Thyroid gland (tissue), 4 donors: Measurements from ENCODE around the gene ZKSCAN7. TPM values are rescaled to one million over a fixed set of nuclear protein-coding genes. Genes with fewer than 3 reads are reported as not detected.

Source experiments
- DNase-seq, 2 donors: peaks; one replicate each; pipeline ENCODE4 v3.0.0-alpha.2; 2019
- H3K27ac ChIP-seq, 3 donors: fragments of 200-600 bp; sonication (generic); 1 replicate in 2 of 3; 2 replicates in 1 of 3; pipeline ENCODE4 v1.5.1; 2016 to 2019; ENCODE audit warnings: mild to moderate bottlenecking in 1 of 3, moderate library complexity in 1 of 3
- H3K27me3 ChIP-seq: fragments of 200-600 bp; sonication (generic); one replicate; pipeline ENCODE4 v1.5.1; 2019
- H3K36me3 ChIP-seq, 2 donors: fragments of 200-600 bp; sonication (generic); one replicate each; pipeline ENCODE4 v1.5.1; 2016 to 2019
- H3K4me1 ChIP-seq, 2 donors: fragments of 200-600 bp; sonication (generic); one replicate each; pipeline ENCODE4 v1.5.1; 2017 to 2019
- H3K4me3 ChIP-seq, 3 donors: fragments of 200-600 bp; sonication (generic); replicated peaks in 1 of 3; 1 replicate in 2 of 3; 2 replicates in 1 of 3; pipeline ENCODE4 v1.5.1; 2016; ENCODE audit warnings: mild to moderate bottlenecking in 1 of 3
- H3K9me3 ChIP-seq: fragments of 200-600 bp; sonication (generic); one replicate; pipeline ENCODE4 v1.5.1; 2017
- CTCF ChIP-seq, 6 experiments: fragments of 200-600 bp in 3 of 6; fragments of 450-650 bp in 3 of 6; sonication (generic) in 3 of 6; IDR thresholded peaks; one replicate each; pipeline ENCODE4 v1.5.1; 2016 to 2019; ENCODE audit warnings: antibody characterized with exemption in 6 of 6, mild to moderate bottlenecking in 2 of 6, inconsistent platforms in 1 of 6, moderate library complexity in 1 of 6
- POLR2A ChIP-seq, 2 donors: fragments of 450-650 bp; IDR thresholded peaks; one replicate each; pipeline ENCODE4 v1.6.1; 2017; ENCODE audit warnings: antibody characterized with exemption in 2 of 2, mild to moderate bottlenecking in 2 of 2, moderate library complexity in 1 of 2
- WGBS, 2 donors: methylation state at CpG; one replicate each; pipeline ENCODE4 v1.1.5; 2017; 5-methylcytosine and 5-hydroxymethylcytosine counted together
- intact Hi-C: fragments of 100-400 bp; cut with DNase I; formaldehyde crosslinking; loops from one replicate; pipeline ENCODE4 v1.15.1; 2023
- total RNA-seq, 4 donors: library from RNA; depleted of rRNA; stranded (reverse); fragments of >200 nt; gene quantifications; one replicate each; pipeline ENCODE4 v1.2.3, GENCODE V29; 2016

The ZKSCAN7 gene
- total RNA-seq, result 10 to 100 TPM in 2 of 4 donors, 1 to 10 TPM in 2; 6.1 to 12.0 (median 10.0) TPM

- WGBS, 2 donors, result 5 to 24% methylated on average over 12 to 45 of the region's 68 CpGs
- intact Hi-C loops, result no loop called here
- TF ChIP-seq CTCF (IDR thresholded peaks at IDR 0.05) (peak in 1 of 6 experiments; percentile 16), POLR2A (IDR thresholded peaks at IDR 0.05) (peak in 1 of 2 donors; percentile 40)
Observed at GRCh38 chr3:44554626-44555592, at the start of gene ZKSCAN7. Gene ZKSCAN7 (plus strand): TSS chr3:44555193. CDS start chr3:44557048, 1,855 bp downstream.

GRCh38 chr3:44506556-44506955 lies 48.4 kb upstream of the ZKSCAN7 start:
- H3K36me3 ChIP-seq, result no peaks in the 10 kb centered on the region
- no peak overlapping the region for H3K27ac ChIP-seq
- intact Hi-C loops, result no loop called here
- no peak for DNase-seq
- TF ChIP-seq CTCF (IDR thresholded peaks at IDR 0.05) (no peak), POLR2A (IDR thresholded peaks at IDR 0.05) (no peak)
- WGBS, 2 donors, result 92 to 93% methylated on average over 3 of the region's 3 CpGs
- H3K27me3 ChIP-seq, result no peaks in the 10 kb centered on the region
- H3K9me3 ChIP-seq, result no peaks in the 10 kb centered on the region
- H3K4me3 ChIP-seq, result no peak overlapping the region
- peaks cover 4 to 9% of the 10 kb centered on the region in 2 donors for H3K4me1 ChIP-seq

More at GRCh38 chr3:44554626-44555592, at the start of gene ZKSCAN7:
- DNase-seq, result peak; percentile 62 to 68
- H3K27me3 ChIP-seq, result no peaks in the 10 kb centered on the region
- no peaks in the 10 kb centered on the region for H3K9me3 ChIP-seq
- H3K27ac ChIP-seq, result peak within 1 kb of the TSS in 2 of 3 donors; percentile 40 to 53
- H3K4me1 ChIP-seq, result peaks cover 7 to 10% of the 10 kb centered on the region in 2 donors
- peak within 1 kb of the TSS; percentile 21 to 60 (median 41) for H3K4me3 ChIP-seq
- peaks cover 0 to 3% of the 10 kb centered on the region in 2 donors for H3K36me3 ChIP-seq

- intact Hi-C loops, result no loop called here
- H3K4me3 ChIP-seq, result no peak overlapping the region
- no peaks in the 10 kb centered on the region for H3K27me3 ChIP-seq
- no peaks in the 10 kb centered on the region for H3K36me3 ChIP-seq
- DNase-seq, result no peak
- 94% methylated on average over 5 of the region's 5 CpGs for WGBS, 2 donors
- H3K27ac ChIP-seq, result no peak overlapping the region
- no peak for TF ChIP-seq POLR2A (IDR thresholded peaks at IDR 0.05)
- no peak for TF ChIP-seq CTCF (IDR thresholded peaks at IDR 0.05)
- H3K4me1 ChIP-seq, result peaks cover 4 to 9% of the 10 kb centered on the region in 2 donors
- H3K9me3 ChIP-seq, result no peaks in the 10 kb centered on the region
Observed at GRCh38 chr3:44506961-44507360, 48.0 kb upstream of the ZKSCAN7 start.

- Histone ChIP-seq H3K9me3 (no peaks in the 10 kb centered on the region), H3K36me3 (no peaks in the 10 kb centered on the region), H3K4me1 (peaks cover 4 to 9% of the 10 kb centered on the region in 2 donors), H3K27me3 (no peaks in the 10 kb centered on the region), H3K4me3 (peak overlapping the region in 2 of 3 donors; percentile 61 to 69), H3K27ac (peak overlapping the region in 1 of 3 donors; percentile 76)
- no peak for DNase-seq
- WGBS, 2 donors, result 65 to 73% methylated on average over 2 of the region's 2 CpGs
- TF ChIP-seq POLR2A (IDR thresholded peaks at IDR 0.05), result no peak
- TF ChIP-seq CTCF (IDR thresholded peaks at IDR 0.05), result no peak
- intact Hi-C loops, result no loop called here
Observed at GRCh38 chr3:44509393-44509921, 45.5 kb upstream of the ZKSCAN7 start.
